Astrocyte (in vitro differentiated cells and primary cell): ENCODE measurements around the gene MYCBPAP.

ENCODE experiments used
- EZH2 ChIP-seq: IDR thresholded peaks from 2 replicates; pipeline ENCODE4 v1.6.1; 2012; ENCODE audit warnings: mild to moderate bottlenecking, low read length, inconsistent platforms; ENCODE audit not compliant: insufficient read depth
- TF ChIP-seq, protein P1 (sequence below): IDR thresholded peaks from 2 replicates; pipeline ENCODE4 v1.5.1; 2011; ENCODE audit warnings: low read depth, mild to moderate bottlenecking, inconsistent platforms, low read length, moderate library complexity; ENCODE audit not compliant: insufficient read depth

DNA sequence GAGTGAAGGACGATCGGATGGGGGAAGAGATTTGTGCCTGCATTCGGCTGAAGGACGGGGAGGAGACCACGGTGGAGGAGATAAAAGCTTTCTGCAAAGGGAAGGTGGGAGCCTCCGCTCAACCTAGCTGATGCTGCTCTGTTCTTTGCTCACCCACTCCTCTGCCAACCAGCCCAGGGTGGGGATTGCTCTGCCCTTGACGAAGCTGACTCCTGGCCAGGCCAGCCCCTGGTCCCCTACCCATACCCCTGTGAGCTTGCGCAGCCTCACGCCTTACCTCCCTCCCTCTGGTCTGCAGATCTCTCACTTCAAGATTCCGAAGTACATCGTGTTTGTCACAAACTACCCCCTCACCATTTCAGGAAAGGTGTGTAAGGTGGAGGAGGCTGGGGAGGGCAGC is 34.3 kb upstream of the MYCBPAP start:
- TF ChIP-seq, protein P1, sequence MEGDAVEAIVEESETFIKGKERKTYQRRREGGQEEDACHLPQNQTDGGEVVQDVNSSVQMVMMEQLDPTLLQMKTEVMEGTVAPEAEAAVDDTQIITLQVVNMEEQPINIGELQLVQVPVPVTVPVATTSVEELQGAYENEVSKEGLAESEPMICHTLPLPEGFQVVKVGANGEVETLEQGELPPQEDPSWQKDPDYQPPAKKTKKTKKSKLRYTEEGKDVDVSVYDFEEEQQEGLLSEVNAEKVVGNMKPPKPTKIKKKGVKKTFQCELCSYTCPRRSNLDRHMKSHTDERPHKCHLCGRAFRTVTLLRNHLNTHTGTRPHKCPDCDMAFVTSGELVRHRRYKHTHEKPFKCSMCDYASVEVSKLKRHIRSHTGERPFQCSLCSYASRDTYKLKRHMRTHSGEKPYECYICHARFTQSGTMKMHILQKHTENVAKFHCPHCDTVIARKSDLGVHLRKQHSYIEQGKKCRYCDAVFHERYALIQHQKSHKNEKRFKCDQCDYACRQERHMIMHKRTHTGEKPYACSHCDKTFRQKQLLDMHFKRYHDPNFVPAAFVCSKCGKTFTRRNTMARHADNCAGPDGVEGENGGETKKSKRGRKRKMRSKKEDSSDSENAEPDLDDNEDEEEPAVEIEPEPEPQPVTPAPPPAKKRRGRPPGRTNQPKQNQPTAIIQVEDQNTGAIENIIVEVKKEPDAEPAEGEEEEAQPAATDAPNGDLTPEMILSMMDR, result no peak
- no peak for TF ChIP-seq EZH2
